Transverse colon (tissue), 4 donors: ENCODE results near the gene LRRC7.

Source experiments
- POLR2A ChIP-seq: fragments of 450-650 bp; IDR thresholded peaks from one replicate; pipeline ENCODE4 v1.6.1; 2016; ENCODE audit warnings: antibody characterized with exemption, mild to moderate bottlenecking, moderate library complexity
- POLR2AphosphoS5 ChIP-seq, 3 donors: sonication (generic); formaldehyde crosslinking; IDR thresholded peaks; one replicate each; pipeline ENCODE4 v1.6.1; 2016; ENCODE audit warnings: antibody characterized with exemption in 3 of 3
- TF ChIP-seq, protein P1 (sequence below), 5 experiments: fragments of 200-600 bp in 3 of 5; fragments of 450-650 bp in 2 of 5; sonication (generic) in 3 of 5; IDR thresholded peaks; 1 replicate in 2 of 5; 2 replicates in 3 of 5; pipeline ENCODE4 v1.5.1; 2016 to 2017; ENCODE audit warnings: antibody characterized with exemption in 5 of 5, inconsistent platforms in 3 of 5, mild to moderate bottlenecking in 2 of 5, moderate library complexity in 1 of 5

DNA sequence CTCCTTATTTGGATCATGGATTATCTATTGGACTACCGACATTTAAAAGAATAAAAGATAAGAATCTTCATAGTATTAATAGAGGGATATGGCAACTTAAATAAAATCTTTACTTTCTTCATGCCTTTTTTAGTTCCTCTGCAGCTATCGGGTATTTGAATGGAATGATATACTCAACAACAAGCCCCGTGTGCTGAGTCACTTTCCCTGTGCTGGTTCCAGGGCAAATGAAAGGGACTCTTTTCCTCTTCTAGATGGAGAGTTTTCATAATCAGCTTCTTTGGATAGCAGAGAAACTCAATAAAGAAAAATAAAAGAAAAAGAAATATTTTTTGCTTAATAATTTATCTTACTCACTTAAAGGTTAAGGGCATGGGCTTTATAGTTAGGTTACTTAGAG is 423.9 kb downstream of the LRRC7 start:
- TF ChIP-seq, protein P1, sequence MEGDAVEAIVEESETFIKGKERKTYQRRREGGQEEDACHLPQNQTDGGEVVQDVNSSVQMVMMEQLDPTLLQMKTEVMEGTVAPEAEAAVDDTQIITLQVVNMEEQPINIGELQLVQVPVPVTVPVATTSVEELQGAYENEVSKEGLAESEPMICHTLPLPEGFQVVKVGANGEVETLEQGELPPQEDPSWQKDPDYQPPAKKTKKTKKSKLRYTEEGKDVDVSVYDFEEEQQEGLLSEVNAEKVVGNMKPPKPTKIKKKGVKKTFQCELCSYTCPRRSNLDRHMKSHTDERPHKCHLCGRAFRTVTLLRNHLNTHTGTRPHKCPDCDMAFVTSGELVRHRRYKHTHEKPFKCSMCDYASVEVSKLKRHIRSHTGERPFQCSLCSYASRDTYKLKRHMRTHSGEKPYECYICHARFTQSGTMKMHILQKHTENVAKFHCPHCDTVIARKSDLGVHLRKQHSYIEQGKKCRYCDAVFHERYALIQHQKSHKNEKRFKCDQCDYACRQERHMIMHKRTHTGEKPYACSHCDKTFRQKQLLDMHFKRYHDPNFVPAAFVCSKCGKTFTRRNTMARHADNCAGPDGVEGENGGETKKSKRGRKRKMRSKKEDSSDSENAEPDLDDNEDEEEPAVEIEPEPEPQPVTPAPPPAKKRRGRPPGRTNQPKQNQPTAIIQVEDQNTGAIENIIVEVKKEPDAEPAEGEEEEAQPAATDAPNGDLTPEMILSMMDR (IDR thresholded peaks at IDR 0.05), result no peak
- TF ChIP-seq POLR2A (no peak), POLR2AphosphoS5 (IDR thresholded peaks at IDR 0.05) (no peak)
